ENCODE data around the gene PURA.

DNA sequence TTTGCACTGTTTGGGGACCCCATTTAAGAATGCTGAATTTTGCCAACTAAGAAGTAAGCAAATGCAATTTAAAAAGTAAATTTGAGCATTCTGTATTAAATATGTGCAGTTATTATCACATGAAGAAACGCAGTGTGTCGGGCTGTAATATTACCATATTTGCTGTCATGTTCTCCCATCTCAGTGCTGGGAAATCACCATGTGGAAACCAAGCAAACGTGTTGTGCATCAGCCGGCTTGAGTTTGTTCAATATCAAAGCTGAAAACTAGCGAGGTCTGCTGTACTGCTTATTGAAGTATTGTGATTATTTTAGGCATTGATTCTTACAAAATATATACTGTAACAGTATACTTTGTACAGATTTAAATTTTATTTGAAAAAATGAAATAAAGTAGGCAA is 14.5 kb downstream of the PURA start:
- no peak for TF ChIP-seq CTCF (IDR thresholded peaks at IDR 0.05; ENCODE audit: insufficient read depth, low read depth, low read length)
- TF ChIP-seq EZH2 (IDR thresholded peaks at IDR 0.05; ENCODE audit: insufficient read depth, low read length), result no peak
